GM13977 (cell line): ENCODE results near the gene ATF1.

ENCODE experiments used
- DNase-seq: peaks from one replicate; pipeline ENCODE4 v3.0.0; 2012; ENCODE audit warnings: low spot score
- in situ Hi-C: fragments of 300-500 bp; cut with MboI; formaldehyde crosslinking; loops from one replicate; pipeline ENCODE4 v1.12.0; 2022; ENCODE audit warnings: low sequenced_read_pairs, low pct_unique_long_range_greater_than_20kb, mixed read lengths, inconsistent platforms; ENCODE audit not compliant: unreplicated experiment
- TF ChIP-seq, protein P1 (sequence below): IDR thresholded peaks from 2 replicates; pipeline ENCODE4 v1.5.1; 2012; ENCODE audit warnings: mild to moderate bottlenecking, control low read depth; ENCODE audit not compliant: insufficient read depth; ENCODE audit errors: extremely low read depth, missing control alignments

The ATF1 gene

GRCh38 chr12:50725011-50725942 lies 38.6 kb upstream of the ATF1 start:
- TF ChIP-seq, protein P1, sequence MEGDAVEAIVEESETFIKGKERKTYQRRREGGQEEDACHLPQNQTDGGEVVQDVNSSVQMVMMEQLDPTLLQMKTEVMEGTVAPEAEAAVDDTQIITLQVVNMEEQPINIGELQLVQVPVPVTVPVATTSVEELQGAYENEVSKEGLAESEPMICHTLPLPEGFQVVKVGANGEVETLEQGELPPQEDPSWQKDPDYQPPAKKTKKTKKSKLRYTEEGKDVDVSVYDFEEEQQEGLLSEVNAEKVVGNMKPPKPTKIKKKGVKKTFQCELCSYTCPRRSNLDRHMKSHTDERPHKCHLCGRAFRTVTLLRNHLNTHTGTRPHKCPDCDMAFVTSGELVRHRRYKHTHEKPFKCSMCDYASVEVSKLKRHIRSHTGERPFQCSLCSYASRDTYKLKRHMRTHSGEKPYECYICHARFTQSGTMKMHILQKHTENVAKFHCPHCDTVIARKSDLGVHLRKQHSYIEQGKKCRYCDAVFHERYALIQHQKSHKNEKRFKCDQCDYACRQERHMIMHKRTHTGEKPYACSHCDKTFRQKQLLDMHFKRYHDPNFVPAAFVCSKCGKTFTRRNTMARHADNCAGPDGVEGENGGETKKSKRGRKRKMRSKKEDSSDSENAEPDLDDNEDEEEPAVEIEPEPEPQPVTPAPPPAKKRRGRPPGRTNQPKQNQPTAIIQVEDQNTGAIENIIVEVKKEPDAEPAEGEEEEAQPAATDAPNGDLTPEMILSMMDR: no peak
- in situ Hi-C loops: no loop called here
- no peak for DNase-seq

- DNase-seq: no peak
- TF ChIP-seq, protein P1: no peak
- in situ Hi-C loops: no loop called here
Measured at GRCh38 chr12:50727466-50727865, 36.4 kb upstream of the ATF1 start.

DNA sequence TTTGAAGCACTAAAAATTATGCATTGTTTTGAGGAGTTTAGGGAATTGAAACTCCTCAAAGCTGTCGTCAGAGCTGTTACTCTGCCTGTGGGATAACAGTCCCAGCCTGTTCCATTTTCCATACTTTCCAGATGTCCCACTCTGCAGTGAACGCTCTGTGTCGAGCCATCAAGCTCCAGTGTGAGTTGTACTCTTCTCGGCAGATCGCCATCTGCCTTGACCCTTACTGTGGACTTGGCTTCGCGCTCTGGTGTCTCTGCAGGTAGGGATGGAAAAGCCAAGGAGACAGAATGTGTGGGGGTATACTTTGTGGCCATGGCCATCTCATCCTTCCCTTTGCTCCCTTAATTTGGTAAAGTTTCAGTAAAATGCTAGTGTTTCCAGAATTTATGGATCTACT lies 35.5 kb upstream of the ATF1 start:
- no peak for DNase-seq
- in situ Hi-C loops: no loop called here

GRCh38 chr12:50728841-50729240 lies 35.1 kb upstream of the ATF1 start:
- in situ Hi-C loops: no loop called here
- DNase-seq: no peak
- TF ChIP-seq, protein P1: no peak

More for the DNA sequence above, 35.5 kb upstream of the ATF1 start:
- TF ChIP-seq, protein P1: no peak

- in situ Hi-C loops: no loop called here
- TF ChIP-seq, protein P1: no peak
- DNase-seq: no peak
Measured at GRCh38 chr12:50732591-50732990, 31.3 kb upstream of the ATF1 start.

- TF ChIP-seq, protein P1: no peak
- in situ Hi-C loops: no loop called here
- no peak for DNase-seq
Measured at GRCh38 chr12:50733706-50734105, 30.2 kb upstream of the ATF1 start.
